HG03354 (cell line): ENCODE results near the gene WDR86.

Source experiments
- ATAC-seq: cut with Tn5 transposase; IDR thresholded peaks from one replicate; pipeline ENCODE4 v1.9.1; 2021; ENCODE audit warnings: mild to moderate bottlenecking; ENCODE audit not compliant: unreplicated experiment, poor library complexity, severe bottlenecking

Gene WDR86

DNA sequence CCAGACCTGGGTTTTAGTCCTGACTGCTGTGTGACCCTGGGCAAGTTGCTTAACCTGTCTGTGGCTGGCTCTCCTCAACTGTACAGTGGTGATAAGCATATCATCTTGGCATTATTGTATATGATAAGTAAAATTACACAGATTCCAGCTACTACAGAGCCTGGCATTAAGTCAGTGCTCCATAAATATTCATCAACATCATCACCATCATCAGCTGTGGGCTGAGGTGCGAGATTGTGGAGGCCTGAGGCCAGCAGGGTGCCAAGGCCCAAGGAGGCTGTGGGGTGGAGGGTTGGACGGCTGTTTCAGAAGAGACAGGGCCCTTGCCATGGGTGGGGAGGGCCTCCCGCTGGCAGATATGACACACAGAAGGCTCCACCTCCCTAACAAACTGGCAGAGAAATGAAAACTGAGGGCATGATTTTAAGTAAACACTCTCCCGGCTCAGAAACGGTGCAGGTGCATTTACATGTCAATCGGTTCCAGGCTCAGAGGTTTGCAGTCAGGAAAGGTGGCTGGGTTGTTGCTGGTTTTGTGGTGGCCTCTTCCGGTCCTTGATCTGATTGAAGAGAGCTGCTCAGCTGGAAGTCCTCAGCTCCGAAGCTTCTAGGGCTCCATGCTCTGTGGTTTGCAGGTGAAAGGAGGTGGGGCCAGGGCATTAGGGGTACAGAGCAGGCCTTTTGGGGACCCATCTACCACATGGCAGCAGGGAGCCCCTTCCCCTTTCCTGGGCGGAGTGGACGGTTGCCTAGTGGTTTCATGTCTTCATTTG lies 19.9 kb upstream of the WDR86 start:
- ATAC-seq = peak; percentile 60

DNA sequence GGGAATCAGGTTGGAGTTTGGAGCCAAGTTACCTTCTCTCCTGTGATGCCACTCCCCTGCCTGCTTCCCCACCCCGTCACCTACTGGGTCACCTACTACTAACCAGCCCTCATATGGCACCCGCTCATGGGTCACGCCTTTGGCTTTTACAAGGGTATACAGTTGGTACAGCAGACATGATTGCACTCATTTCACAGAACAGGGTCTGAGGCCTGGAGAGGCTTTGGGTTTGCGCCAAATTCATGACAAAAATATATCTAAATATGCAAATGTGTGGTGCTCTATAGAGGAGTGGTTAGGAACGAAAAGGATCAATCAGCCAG lies 19.4 kb upstream of the WDR86 start:
- ATAC-seq = no peak

DNA sequence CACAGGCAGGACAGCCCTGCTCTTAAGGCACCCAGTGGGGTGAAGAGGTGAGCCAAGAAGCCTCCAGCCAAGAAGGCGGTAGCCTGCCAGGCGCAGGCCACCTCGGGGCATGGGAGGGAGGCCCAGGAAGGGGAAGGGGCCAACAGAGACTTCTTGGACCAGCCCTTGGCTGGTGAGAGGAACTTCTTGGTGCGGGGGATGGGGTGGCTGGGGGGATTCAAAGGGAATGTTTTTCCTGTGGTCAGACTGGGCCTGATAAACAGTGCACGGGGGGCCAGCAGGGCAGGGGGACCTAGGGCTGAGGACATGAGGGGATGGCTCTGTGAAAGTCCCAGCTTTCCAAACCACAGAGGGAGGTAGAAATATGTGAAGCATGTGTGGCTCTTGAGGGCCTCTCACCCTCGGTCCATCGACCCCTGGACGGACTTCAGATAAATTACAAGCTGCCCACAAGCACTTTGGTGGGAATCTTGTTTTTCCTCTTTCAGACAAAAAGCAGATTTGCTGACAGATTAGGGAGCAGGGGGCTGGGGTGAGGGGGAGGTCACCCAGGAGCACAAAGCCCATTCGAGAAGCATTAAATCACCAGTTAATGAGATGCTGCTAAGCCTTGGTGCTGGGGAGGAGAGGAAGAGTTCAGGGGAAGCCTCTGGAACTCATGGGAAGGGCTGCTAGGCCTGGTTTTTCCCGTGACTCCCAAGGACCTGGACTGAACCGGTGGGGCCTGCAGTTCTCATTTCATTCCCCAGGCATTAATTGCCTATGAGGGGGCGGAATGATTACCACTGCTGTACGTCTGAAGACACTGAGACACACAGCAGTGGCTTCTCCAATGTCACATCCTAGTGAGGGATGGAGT lies 18.8 kb upstream of the WDR86 start:
- no peak for ATAC-seq

DNA sequence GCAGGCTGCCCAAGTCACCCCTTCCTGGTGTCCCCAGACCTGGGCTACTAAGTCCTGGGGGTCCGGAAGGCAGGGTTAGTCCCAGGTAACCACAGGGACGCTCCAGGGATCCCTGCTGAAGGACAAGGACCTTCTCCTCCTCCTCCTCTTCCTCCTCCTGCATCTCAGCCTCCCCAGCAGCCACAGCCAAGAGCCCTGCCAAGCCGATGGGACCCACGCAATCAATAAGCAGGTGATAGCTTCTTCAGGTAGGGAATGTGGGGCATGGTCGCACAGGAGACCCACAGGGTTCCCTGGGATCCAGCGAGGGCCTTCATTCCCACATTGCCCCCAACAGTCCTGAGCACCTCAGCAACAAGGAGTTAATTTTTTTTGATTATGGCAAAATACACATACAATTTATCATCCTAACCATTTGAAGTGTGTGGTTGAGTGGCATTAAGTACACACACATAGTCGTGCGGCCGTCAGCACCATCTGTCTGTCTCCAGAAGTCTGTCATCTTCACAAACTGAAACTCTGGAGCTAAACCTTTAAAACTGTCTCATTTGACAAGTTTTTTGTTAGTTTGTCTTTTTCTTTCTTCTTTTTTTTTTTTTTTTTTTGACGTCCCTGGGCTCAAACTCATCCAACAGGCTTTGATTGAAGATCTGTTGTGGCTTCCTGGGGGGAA lies 18.0 kb upstream of the WDR86 start:
- no peak for ATAC-seq

DNA sequence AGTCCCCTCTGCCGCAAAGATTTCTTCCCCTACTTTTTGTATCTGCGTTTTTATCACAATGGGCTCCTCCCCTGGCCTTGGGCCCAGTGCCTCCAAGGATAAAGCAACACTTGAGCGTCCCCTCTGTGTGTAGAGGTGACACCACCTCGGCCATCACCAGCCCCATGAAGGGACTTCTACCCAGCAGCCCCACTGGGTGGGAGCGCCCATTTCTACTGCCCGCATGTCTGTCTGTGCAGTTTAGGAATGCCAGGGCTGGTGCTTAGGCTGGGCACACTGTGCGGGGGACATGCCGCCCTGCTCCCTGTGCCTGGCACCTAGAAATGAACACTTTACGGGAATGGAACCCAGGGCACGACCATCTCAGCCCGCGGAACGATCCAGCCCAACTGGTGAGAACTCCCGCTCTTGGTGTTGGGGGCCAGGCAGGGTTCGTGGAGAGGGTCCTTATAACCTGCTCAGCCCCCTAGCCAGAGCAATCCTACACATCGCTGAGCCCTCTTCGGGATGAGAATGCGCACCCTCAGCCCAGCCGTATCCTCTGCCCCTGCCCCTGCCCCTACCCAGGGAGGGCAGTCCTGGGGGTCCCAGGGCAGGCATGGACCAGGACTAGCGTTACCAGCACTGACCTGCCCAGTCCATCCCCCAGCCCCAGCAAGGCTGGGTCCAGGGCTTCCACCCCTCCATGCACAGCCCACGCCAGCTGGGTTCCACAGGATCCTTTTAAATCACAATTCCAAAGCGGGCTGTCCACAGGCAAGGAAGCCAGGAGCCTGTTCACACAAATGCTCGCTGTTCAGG lies 17.3 kb upstream of the WDR86 start:
- ATAC-seq = no peak

DNA sequence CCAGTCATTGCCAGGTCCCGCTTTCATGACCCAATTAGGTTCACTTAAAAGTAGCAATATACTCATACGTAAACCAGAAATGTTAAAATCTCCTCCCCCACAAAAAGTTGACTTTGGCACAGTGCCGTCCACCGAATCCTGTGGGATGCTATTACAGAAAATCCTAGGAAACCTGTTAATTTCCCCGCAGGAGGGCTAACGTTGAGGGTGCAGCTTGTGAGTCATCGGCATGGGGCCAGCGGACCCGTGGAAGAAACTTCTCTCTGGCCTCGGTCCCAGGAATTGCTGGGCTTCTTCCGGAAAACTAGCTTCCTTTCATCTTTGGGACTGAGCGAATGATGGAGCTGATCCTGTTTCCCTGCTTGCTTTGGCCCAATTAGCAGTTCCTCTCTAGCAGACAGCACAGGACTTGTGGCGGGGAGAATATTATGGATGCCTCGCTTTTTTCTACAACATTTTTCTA lies 16.6 kb upstream of the WDR86 start:
- ATAC-seq = no peak

DNA sequence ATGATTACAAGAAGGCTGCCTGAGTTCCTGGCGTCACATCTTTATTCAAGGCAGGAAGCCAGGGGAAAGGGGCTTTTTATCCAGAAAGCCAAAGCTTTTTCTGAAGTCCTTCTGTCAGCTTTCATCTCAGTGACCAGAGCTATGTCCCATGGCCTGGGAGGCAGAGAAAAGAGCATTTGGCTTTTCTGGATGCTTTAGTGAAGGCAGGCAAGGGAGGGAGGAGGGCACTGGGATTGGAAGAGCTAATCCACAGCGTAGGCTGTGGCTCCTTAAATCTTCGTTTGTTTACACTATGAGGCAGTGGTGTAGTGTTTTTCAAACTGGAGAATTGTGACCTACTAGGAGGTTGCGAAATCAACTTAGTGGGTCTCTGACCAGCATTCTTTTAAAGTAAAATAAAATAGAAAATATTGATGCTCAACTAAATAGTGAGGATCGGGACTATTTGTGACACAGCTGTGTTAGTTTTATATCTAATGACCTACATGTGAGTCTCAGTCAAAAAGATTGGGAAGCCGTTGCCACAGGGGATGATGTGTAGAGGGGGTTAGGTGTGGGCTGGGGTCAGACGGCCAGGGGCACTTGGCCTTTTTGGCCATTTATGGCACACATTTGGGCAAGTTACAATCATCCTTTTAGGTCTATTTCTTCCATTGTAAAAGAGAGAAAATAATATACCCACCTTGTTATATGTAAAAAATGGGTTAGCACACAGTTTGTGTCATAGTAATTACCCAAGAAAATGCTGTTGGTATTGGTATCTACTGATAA lies 16.0 kb upstream of the WDR86 start:
- no peak for ATAC-seq

DNA sequence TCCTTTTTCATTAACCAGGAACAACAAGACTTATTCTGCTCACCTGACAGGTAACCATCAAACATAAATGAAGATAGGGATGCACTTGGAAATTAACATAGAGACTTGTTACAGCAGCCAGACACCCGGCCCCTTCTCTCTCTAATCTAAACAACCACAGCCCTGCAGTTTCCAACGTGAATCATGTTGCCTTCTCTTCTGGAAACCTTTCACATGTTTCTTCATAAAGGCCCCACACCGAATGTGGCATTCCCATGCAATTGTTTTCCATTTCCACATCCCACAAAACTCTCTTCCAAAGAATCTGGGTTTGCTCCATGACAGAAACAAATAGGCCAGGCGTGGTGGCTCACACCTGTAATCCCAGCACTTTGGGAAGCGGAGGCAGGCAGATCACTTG lies 15.0 kb upstream of the WDR86 start:
- no peak for ATAC-seq

DNA sequence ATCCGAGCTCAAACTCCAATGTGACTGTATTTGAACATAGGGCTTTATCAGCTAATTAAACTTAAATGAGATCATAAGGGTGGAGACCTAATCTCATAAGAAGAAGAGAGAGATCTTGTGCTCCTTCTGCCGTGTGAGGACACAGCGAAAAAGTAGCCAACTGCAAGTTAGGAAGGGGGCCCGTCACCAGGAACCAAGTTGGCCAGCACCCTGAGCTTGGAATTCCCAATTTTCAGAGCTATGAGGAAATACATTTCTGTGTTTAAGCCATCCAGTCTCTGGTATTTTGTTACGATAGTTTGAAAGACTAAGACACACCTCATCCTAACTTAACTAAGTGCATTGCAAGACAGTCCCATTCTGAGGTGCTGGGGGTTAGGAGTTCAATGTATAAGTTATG lies 14.1 kb upstream of the WDR86 start:
- ATAC-seq = no peak

DNA sequence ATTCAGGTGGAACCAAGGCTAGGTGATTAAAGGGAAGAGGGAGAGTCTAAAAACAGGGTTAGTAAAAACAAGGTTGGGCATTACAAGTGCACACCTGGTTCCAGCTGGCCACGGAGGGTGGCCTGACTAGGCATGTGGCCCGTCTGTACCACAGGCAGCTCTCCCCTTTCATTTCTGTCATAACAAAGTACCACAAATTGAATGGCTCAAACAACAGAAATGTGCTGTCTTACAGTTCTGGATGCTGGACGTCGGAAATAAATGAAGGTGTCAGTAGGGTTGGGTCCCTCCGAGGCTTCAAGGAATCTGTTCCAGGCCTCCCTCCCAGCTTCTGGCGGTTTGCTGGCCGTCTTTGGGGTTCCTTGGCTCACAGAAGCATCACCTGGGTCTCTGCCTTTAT lies 13.4 kb upstream of the WDR86 start:
- ATAC-seq = no peak

DNA sequence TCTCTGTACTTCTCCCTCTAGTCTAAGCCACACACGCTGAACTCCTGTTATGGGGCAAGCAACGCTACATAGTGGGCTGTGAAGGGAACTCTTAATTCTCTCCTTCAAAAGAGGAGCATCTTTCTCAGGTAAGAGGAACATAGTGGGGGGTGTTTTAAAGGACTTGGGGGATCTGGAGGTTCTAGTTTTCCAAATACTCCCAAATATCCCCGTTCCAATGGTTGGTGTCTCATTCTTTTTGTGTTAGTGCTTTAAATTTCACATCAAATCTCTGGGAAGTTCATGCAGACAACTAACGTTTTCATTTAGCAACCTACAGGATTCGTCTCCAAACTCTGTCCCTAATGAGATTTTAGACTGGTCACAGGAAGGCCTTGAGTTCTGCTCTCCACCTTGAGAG lies 12.4 kb upstream of the WDR86 start:
- no peak for ATAC-seq

DNA sequence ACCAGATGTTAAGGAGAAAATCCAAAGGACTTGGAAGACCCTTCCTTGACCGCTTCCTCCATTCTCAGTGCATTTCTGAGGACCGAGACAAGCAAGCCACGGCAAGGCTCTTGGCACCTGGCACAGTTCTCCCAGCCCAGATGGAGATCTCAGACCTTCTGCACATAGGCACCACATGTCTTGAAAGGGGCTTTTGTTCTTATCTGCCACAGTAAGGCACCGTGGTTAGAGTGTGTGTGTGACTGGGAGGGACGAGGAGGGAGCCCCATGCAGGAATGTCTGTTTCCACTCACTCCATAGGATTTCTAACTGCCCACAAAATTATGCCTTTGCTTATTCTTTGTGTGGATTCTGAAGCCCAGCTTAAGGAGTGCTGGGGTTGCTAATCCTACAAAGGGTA lies 10.3 kb upstream of the WDR86 start:
- no peak for ATAC-seq

DNA sequence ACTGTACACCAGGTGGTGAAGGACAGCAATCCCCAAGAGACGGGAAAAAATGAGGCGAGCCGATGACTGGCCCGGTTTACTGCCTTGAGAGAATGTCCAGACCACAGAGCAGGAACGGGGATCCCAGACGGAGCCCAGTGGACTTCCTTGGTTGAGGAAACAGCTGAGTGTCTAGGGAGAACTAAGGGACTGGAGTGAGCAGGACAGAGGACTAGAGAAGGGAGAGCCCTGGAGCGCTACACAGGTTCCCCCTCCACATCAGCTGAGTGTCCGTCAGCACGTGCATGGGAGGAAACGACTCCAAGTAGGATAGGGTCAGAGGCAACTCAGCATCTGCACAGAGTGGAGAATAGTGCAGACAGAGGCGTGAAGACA lies 7.1 kb upstream of the WDR86 start:
- ATAC-seq = no peak

DNA sequence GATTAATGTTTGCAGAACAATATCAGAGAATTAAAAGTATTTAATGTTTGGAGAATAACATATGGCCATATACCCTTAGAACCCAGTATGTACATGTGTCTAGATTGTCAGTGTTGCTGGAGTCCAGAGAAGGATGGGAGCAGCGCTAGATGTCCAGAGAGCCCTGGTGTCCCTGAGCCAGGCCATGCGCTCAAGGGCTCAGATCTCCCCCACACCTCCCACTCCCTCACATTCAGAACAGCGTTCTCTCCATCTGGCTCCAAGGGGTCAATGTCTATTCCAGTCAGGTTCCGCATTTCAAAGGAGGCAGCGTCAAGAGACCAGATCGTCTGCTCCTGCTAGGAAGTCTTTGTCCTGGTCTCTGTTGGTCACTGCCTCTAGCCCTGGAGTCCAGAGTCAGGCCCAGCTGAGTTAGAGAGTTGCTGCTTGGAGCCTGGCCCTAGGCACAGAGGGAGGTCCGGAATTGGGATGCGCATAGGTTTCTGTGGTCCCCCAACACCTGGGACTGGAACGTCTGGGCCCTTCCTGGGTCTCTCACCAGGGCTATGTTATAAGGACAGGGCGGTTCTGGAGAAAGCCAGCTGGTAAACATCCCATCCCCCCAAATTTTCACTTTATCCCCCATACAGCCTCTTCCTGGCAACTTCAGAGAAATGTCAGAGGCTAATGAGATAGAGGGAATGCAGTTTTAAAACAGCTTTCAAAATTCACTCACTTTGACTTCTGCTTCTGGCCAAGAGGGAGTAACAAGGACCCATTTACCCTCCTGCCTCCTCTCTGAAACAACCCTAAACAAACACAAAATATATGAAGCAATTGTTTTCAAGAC lies 6.5 kb upstream of the WDR86 start:
- no peak for ATAC-seq

DNA sequence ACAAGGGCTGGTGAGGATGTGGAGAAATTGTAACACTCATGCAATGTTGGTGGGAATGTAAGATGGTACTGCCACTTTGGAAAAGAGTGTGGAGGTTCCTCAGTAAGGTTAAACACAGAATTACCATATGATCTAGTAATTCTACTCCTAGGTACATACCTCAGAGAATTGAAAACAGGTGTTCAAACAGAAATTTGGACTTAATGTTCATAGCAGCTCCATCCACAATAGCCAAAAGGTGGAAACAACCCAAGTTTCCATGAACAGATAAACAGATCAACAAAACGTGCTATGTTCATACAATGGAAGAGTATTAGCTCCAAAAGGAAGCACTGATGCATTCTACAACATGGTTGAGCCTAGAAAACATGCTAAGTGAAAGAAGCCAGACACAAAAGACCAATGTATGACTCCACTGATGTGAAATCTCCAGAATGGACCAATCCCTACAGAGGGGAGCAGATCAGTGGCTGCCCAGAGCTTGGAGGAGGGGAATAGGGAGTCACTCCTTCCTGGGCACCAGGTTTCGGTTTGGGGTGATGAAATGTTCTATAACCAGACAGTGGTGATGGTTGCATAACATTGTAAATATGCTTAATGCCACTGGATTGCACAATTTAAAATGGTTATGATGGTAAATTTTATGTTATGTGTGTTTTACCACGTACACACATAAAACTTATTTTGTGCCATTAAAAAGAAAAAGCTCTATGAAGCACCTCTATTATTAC lies 5.7 kb upstream of the WDR86 start:
- no peak for ATAC-seq

DNA sequence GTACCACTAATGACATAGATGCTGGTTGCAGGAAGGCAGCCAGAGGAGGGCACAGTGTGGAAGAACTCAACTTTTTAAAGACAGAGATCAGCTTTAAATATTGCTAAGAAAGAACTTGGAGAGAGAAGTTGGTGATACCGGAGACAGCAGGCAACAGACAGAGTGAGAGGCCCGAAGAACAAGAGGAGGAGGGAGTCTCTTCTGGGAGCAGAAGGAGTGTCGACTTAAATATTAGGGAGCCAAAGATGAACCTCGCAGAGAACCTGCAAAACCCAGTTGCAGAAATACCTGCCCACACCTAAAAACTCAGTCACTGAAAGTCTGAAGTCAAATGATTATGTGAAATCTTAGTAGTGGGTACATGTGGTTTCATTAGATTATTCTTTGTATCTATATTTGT lies 3.4 kb upstream of the WDR86 start:
- ATAC-seq = no peak

DNA sequence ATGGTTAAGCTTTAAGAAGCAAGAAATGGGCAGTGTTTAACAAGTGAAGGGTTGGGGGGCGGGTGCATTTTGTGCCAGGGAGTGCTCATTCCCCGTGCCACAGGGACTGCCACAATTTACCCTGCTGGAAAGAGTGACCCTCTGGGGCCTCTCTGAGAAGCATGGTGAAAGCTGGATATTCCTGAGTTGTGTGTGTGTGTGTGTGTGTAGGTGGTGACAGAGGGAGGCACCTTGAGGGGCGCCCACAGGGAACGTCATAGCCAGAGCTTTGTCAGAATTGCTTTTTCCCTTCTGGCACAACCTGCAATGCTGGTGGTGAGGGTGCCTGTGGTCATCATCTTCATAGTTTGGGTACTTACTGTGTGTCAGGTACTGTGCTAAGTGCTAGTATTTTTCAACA lies 2.5 kb upstream of the WDR86 start:
- ATAC-seq = no peak

DNA sequence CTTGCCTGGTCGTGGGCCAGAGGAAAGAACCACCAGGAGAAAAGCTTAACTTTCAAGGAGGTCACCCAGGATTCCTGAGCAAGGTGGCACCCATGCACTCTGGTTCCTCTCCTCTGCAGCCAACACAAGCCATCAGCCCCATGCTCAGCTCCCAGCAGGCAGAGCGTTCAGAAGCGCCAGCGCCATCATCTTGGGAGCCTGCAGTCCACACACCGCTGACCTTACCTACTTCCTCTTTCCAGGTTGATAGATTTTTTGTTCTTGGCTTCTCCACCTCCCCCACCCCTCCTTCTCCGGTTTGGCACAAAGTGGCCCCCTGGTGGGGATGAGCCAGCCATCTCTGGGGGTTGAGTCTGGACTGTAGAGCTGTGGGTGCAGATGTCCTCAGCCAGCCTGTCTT lies 1.7 kb upstream of the WDR86 start:
- ATAC-seq = no peak
